HepG2 (cell line): ENCODE results near the gene SSBP4. TPM values are rescaled to one million over a fixed set of nuclear protein-coding genes. Genes with fewer than 3 reads are reported as not detected.

Experiments
- HDAC1 ChIP-seq: sonication (generic); formaldehyde crosslinking; IDR thresholded peaks from 2 replicates; pipeline ENCODE4 v1.5.1; 2020; ENCODE audit warnings: mild to moderate bottlenecking, missing genetic modification reagents
- IRF2 ChIP-seq: IDR thresholded peaks from 2 replicates; pipeline ENCODE4 v1.6.1; 2018; ENCODE audit warnings: missing genetic modification reagents, missing compliant biosample characterization
- JDP2 ChIP-seq: sonication (generic); formaldehyde crosslinking; IDR thresholded peaks from 2 replicates; pipeline ENCODE4 v1.8.1; 2022; ENCODE audit warnings: missing genetic modification reagents, borderline replicate concordance
- MTA1 ChIP-seq: sonication (generic); formaldehyde crosslinking; IDR thresholded peaks from 2 replicates; pipeline ENCODE4 v1.4.0; 2020; ENCODE audit warnings: missing genetic modification reagents, mild to moderate bottlenecking, borderline replicate concordance
- PAX8 ChIP-seq: sonication (generic); formaldehyde crosslinking; IDR thresholded peaks from 2 replicates; pipeline ENCODE4 v1.8.0; 2022; ENCODE audit warnings: mild to moderate bottlenecking, missing genetic modification reagents, borderline replicate concordance
- RFX1 ChIP-seq: fragments of 450-650 bp; IDR thresholded peaks from 2 replicates; pipeline ENCODE4 v1.6.1; 2017
- RFX5 ChIP-seq: IDR thresholded peaks from 2 replicates; pipeline ENCODE4 v1.6.1; 2011; ENCODE audit warnings: low read depth, low read length, improper control_type of control experiment
- ZBTB7B ChIP-seq: sonication (generic); formaldehyde crosslinking; IDR thresholded peaks from 2 replicates; pipeline ENCODE4 v1.4.0; 2020; ENCODE audit warnings: missing genetic modification reagents
- ZMYM3 ChIP-seq: sonication (generic); formaldehyde crosslinking; IDR thresholded peaks from 2 replicates; pipeline ENCODE4 v1.5.1; 2020; ENCODE audit warnings: mild to moderate bottlenecking, missing genetic modification reagents
- ZNF615 ChIP-seq: sonication (generic); formaldehyde crosslinking; IDR thresholded peaks from 2 replicates; pipeline ENCODE4 v1.5.0; 2020; ENCODE audit warnings: mild to moderate bottlenecking, missing genetic modification reagents, borderline replicate concordance
- ZNF660 ChIP-seq: sonication (generic); formaldehyde crosslinking; IDR thresholded peaks from 2 replicates; pipeline ENCODE4 v1.5.1; 2020; ENCODE audit warnings: mild to moderate bottlenecking, low read depth, missing genetic modification reagents, borderline replicate concordance
- ZNF768 ChIP-seq: sonication (generic); formaldehyde crosslinking; IDR thresholded peaks from 2 replicates; pipeline ENCODE4 v1.4.0; 2020; ENCODE audit warnings: missing genetic modification reagents
- polyA plus RNA-seq, 8 experiments: library from polyadenylated mRNA; depleted of rRNA in 3 of 8; stranded (reverse) in 7 of 8; unstranded in 1 of 8; fragments of >200 nt; fragmentation: Illumina TruSeq in 4 of 8; extraction: Trizol in 4 of 8; gene quantifications; 2 replicates each; pipeline versions ENCODE4 v1.2.1 to v1.2.3, GENCODE V29; 2011 to 2016; ENCODE audit warnings: low read depth in 4 of 8, missing spikeins in 1 of 8, mixed read lengths in 1 of 8; ENCODE audit not compliant: insufficient read depth in 1 of 8
- total RNA-seq, 5 experiments: library from RNA; depleted of rRNA; stranded (reverse); fragments of >200 nt; fragmentation: Illumina TruSeq; extraction: Trizol; gene quantifications; 2 replicates each; pipeline ENCODE4 v1.2.3, GENCODE V29; 2016; ENCODE audit warnings: low read depth in 1 of 5
- TF ChIP-seq, protein P1 (sequence below): sonication (generic); formaldehyde crosslinking; IDR thresholded peaks from 2 replicates; pipeline ENCODE4 v1.5.1; 2020; ENCODE audit warnings: mild to moderate bottlenecking, missing genetic modification reagents, borderline replicate concordance
- TF ChIP-seq, protein P2 (sequence below): sonication (generic); formaldehyde crosslinking; IDR thresholded peaks from 2 replicates; pipeline ENCODE4 v1.8.0; 2022; ENCODE audit warnings: mild to moderate bottlenecking, missing genetic modification reagents, moderate library complexity
- TF ChIP-seq, protein P3 (sequence below): sonication (generic); formaldehyde crosslinking; IDR thresholded peaks from 2 replicates; pipeline ENCODE4 v1.5.0; 2020; ENCODE audit warnings: mild to moderate bottlenecking, missing genetic modification reagents, borderline replicate concordance

The SSBP4 gene
- total and polyA plus RNA-seq, 2 of the 13 experiments (the other 11 are each of a cell fraction or from before 2014, with no cell fraction given), result 20.8 to 39.5 TPM

DNA sequence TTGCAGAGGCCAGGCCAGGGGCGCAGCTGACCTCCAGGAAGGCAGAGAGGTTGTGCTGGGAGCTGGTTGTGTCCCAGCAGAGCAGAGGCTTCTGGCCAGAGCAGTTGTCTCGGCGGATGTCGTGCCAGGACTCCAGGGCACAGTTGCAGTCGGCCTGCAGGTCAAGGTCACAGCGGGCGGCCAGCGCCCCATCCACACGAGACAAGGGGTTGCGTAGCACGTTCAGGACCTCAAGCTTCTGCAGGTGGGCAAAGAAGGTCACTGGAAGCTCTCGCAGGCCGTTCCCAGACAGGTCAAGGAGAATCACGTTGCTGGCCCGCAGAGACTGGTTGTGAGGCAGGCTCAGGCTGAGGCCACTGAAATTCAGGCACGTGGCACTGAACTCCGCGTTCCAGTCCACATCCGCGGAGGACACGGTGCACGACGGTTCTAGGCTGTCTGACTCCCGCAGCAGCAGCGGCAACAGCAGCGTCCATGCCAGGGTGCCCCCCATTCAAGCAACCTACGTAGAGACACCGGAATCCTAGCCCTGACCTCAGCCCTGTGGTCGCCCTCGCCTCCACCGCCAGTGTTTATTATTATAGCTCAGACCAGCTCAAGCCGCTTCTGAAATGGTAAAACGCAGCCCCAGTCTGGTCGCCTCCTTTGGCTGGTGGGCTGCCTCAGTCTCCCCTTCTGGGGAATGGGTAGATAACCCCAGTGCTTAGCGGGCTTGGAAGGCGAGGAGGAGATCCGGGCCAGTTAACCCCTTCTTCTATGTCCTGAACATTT is 22.5 kb upstream of the SSBP4 start (continued):
- TF ChIP-seq, protein P1, sequence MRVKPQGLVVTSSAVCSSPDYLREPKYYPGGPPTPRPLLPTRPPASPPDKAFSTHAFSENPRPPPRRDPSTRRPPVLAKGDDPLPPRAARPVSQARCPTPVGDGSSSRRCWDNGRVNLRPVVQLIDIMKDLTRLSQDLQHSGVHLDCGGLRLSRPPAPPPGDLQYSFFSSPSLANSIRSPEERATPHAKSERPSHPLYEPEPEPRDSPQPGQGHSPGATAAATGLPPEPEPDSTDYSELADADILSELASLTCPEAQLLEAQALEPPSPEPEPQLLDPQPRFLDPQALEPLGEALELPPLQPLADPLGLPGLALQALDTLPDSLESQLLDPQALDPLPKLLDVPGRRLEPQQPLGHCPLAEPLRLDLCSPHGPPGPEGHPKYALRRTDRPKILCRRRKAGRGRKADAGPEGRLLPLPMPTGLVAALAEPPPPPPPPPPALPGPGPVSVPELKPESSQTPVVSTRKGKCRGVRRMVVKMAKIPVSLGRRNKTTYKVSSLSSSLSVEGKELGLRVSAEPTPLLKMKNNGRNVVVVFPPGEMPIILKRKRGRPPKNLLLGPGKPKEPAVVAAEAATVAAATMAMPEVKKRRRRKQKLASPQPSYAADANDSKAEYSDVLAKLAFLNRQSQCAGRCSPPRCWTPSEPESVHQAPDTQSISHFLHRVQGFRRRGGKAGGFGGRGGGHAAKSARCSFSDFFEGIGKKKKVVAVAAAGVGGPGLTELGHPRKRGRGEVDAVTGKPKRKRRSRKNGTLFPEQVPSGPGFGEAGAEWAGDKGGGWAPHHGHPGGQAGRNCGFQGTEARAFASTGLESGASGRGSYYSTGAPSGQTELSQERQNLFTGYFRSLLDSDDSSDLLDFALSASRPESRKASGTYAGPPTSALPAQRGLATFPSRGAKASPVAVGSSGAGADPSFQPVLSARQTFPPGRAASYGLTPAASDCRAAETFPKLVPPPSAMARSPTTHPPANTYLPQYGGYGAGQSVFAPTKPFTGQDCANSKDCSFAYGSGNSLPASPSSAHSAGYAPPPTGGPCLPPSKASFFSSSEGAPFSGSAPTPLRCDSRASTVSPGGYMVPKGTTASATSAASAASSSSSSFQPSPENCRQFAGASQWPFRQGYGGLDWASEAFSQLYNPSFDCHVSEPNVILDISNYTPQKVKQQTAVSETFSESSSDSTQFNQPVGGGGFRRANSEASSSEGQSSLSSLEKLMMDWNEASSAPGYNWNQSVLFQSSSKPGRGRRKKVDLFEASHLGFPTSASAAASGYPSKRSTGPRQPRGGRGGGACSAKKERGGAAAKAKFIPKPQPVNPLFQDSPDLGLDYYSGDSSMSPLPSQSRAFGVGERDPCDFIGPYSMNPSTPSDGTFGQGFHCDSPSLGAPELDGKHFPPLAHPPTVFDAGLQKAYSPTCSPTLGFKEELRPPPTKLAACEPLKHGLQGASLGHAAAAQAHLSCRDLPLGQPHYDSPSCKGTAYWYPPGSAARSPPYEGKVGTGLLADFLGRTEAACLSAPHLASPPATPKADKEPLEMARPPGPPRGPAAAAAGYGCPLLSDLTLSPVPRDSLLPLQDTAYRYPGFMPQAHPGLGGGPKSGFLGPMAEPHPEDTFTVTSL, result no peak
- TF ChIP-seq, protein P2, sequence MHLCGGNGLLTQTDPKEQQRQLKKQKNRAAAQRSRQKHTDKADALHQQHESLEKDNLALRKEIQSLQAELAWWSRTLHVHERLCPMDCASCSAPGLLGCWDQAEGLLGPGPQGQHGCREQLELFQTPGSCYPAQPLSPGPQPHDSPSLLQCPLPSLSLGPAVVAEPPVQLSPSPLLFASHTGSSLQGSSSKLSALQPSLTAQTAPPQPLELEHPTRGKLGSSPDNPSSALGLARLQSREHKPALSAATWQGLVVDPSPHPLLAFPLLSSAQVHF (CRISPR knock-in tag), result no peak
- no peak for TF ChIP-seq IRF2 (CRISPR knock-in tag)
- 0 out of 2 replicates have a peak, but pooled peaks have one; percentile 62 for TF ChIP-seq ZMYM3
- no peak for TF ChIP-seq ZNF768
- no peak for TF ChIP-seq JDP2
- no peak for TF ChIP-seq RFX5
- TF ChIP-seq ZNF615, result no peak
- TF ChIP-seq RFX1, result peak; percentile 37; the same call in 1 of the 2 replicates
- TF ChIP-seq MTA1 (CRISPR knock-in tag), result peak; percentile 76; the same call in 1 of the 2 replicates
- TF ChIP-seq HDAC1, result 0 out of 2 replicates have a peak, but pooled peaks have one; percentile 44
- TF ChIP-seq ZBTB7B, result peak; percentile 15; the same call in 1 of the 2 replicates
- TF ChIP-seq, protein P3, sequence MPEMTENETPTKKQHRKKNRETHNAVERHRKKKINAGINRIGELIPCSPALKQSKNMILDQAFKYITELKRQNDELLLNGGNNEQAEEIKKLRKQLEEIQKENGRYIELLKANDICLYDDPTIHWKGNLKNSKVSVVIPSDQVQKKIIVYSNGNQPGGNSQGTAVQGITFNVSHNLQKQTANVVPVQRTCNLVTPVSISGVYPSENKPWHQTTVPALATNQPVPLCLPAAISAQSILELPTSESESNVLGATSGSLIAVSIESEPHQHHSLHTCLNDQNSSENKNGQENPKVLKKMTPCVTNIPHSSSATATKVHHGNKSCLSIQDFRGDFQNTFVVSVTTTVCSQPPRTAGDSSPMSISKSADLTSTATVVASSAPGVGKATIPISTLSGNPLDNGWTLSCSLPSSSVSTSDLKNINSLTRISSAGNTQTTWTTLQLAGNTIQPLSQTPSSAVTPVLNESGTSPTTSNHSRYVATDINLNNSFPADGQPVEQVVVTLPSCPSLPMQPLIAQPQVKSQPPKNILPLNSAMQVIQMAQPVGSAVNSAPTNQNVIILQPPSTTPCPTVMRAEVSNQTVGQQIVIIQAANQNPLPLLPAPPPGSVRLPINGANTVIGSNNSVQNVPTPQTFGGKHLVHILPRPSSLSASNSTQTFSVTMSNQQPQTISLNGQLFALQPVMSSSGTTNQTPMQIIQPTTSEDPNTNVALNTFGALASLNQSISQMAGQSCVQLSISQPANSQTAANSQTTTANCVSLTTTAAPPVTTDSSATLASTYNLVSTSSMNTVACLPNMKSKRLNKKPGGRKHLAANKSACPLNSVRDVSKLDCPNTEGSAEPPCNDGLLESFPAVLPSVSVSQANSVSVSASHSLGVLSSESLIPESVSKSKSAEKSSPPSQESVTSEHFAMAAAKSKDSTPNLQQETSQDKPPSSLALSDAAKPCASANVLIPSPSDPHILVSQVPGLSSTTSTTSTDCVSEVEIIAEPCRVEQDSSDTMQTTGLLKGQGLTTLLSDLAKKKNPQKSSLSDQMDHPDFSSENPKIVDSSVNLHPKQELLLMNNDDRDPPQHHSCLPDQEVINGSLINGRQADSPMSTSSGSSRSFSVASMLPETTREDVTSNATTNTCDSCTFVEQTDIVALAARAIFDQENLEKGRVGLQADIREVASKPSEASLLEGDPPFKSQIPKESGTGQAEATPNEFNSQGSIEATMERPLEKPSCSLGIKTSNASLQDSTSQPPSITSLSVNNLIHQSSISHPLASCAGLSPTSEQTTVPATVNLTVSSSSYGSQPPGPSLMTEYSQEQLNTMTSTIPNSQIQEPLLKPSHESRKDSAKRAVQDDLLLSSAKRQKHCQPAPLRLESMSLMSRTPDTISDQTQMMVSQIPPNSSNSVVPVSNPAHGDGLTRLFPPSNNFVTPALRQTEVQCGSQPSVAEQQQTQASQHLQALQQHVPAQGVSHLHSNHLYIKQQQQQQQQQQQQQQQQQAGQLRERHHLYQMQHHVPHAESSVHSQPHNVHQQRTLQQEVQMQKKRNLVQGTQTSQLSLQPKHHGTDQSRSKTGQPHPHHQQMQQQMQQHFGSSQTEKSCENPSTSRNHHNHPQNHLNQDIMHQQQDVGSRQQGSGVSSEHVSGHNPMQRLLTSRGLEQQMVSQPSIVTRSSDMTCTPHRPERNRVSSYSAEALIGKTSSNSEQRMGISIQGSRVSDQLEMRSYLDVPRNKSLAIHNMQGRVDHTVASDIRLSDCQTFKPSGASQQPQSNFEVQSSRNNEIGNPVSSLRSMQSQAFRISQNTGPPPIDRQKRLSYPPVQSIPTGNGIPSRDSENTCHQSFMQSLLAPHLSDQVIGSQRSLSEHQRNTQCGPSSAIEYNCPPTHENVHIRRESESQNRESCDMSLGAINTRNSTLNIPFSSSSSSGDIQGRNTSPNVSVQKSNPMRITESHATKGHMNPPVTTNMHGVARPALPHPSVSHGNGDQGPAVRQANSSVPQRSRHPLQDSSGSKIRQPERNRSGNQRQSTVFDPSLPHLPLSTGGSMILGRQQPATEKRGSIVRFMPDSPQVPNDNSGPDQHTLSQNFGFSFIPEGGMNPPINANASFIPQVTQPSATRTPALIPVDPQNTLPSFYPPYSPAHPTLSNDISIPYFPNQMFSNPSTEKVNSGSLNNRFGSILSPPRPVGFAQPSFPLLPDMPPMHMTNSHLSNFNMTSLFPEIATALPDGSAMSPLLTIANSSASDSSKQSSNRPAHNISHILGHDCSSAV, result no peak
- no peak for TF ChIP-seq PAX8 (CRISPR knock-in tag)
- no peak for TF ChIP-seq ZNF660 (CRISPR knock-in tag)
